IMR-90 (cell line): ENCODE data around the gene ADCY2.

Source experiments
- BHLHE40 ChIP-seq: fragments of 150-350 bp; IDR thresholded peaks from 2 replicates; pipeline ENCODE4 v1.6.1; 2016; ENCODE audit warnings: mild to moderate bottlenecking, low read depth, low read length
- CEBPB ChIP-seq: IDR thresholded peaks from 2 replicates; pipeline ENCODE4 v1.6.1; 2012; ENCODE audit warnings: low read depth, low read length, improper control_type of control experiment
- FOS ChIP-seq: fragments of 150-350 bp; IDR thresholded peaks from 2 replicates; pipeline ENCODE4 v1.6.1; 2016; ENCODE audit warnings: low read depth, low read length
- MAFK ChIP-seq: IDR thresholded peaks from 2 replicates; pipeline ENCODE4 v1.6.1; 2012; ENCODE audit warnings: low read depth, low read length, improper control_type of control experiment
- MAZ ChIP-seq: IDR thresholded peaks from 2 replicates; pipeline ENCODE4 v1.6.1; 2012; ENCODE audit warnings: low read depth, mild to moderate bottlenecking, low read length, improper control_type of control experiment, moderate library complexity, borderline replicate concordance
- MXI1 ChIP-seq: IDR thresholded peaks from 2 replicates; pipeline ENCODE4 v1.6.1; 2012; ENCODE audit warnings: low read depth, mild to moderate bottlenecking, low read length, moderate library complexity, borderline replicate concordance
- NFE2L2 ChIP-seq: fragments of 150-350 bp; IDR thresholded peaks from 2 replicates; pipeline ENCODE4 v1.6.1; 2016; ENCODE audit warnings: low read depth, mild to moderate bottlenecking, low read length
- POLR2A ChIP-seq: IDR thresholded peaks from 2 replicates; pipeline ENCODE4 v1.6.1; 2012; ENCODE audit warnings: mild to moderate bottlenecking, low read depth, low read length
- RAD21 ChIP-seq: IDR thresholded peaks from 2 replicates; pipeline ENCODE4 v1.6.1; 2012; ENCODE audit warnings: low read length, improper control_type of control experiment
- RFX5 ChIP-seq: IDR thresholded peaks from 2 replicates; pipeline ENCODE4 v1.8.0; 2012; ENCODE audit warnings: low read depth, mild to moderate bottlenecking, low read length, moderate library complexity
- SMC3 ChIP-seq: fragments of 150-350 bp; IDR thresholded peaks from 2 replicates; pipeline ENCODE4 v1.6.1; 2016; ENCODE audit warnings: low read depth, mild to moderate bottlenecking, antibody characterized with exemption, low read length, moderate library complexity
- TF ChIP-seq, protein P1 (sequence below): conservative IDR thresholded peaks from 2 replicates; pipeline ENCODE4 v1.5.1; 2012; ENCODE audit warnings: mild to moderate bottlenecking, low read depth, low read length, improper control_type of control experiment

DNA sequence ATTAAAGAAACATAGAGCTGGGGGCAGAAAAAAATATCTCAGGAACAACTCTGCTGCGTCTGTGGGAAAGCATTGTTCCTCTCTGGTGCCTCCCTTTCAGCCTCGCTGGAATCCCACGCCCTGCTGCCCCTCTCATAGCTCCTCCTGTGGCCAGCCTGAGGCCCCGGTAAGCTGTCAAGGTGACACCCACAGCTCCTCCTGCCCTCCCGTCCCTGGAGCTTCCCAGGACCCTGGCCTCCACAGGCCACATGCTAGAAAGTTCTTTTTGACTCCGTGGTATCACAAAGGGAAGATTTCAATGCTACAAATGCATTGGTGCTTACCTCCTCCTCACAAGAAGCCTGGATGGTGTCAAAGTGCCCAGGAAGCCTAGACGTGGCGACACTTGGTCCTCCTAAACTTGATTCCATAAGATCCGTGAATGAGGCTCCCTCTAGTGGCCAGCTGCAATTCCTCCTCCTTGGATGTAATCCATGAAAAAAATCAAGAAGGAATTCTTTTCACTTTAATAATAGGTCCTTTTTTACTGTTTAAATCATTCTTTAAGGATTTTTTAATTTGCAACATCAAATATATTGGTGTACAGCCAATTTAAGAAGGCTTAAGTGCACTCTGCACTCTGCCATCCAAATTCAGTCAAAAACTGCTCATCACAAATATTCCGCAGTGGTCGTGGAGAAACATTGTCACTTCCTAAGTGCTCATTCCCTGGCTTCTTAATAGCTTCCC is 350.1 kb downstream of the ADCY2 start:
- TF ChIP-seq RFX5 (no peak), SMC3 (peak; percentile 44), POLR2A (no peak), FOS (no peak), BHLHE40 (no peak), RAD21 (peak; percentile 54), NFE2L2 (no peak), MAFK (no peak), MXI1 (no peak), CEBPB (no peak), MAZ (no peak)
- TF ChIP-seq, protein P1, sequence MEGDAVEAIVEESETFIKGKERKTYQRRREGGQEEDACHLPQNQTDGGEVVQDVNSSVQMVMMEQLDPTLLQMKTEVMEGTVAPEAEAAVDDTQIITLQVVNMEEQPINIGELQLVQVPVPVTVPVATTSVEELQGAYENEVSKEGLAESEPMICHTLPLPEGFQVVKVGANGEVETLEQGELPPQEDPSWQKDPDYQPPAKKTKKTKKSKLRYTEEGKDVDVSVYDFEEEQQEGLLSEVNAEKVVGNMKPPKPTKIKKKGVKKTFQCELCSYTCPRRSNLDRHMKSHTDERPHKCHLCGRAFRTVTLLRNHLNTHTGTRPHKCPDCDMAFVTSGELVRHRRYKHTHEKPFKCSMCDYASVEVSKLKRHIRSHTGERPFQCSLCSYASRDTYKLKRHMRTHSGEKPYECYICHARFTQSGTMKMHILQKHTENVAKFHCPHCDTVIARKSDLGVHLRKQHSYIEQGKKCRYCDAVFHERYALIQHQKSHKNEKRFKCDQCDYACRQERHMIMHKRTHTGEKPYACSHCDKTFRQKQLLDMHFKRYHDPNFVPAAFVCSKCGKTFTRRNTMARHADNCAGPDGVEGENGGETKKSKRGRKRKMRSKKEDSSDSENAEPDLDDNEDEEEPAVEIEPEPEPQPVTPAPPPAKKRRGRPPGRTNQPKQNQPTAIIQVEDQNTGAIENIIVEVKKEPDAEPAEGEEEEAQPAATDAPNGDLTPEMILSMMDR = peak; percentile 75
